PC-3 (cell line): ENCODE data around the gene TMEM30B. TPM values are rescaled to one million over a fixed set of nuclear protein-coding genes. Genes with fewer than 3 reads are reported as not detected.

Source experiments
- ATAC-seq: fragments of 200-7000 bp; cut with Tn5 transposase; 2 replicates; pipeline ENCODE4 v1.9.1; 2020; ENCODE audit warnings: mild to moderate bottlenecking, moderate library complexity
- BruUV-seq: library from RNA; stranded (reverse); fragments of 400-500 nt; replicated peaks from 2 replicates; lab custom pipeline; 2021; lab: Mats Ljungman, UMichigan
- CTCF ChIA-PET: fragments of 300-600 bp; sonication (Branson Sonifier 250); formaldehyde crosslinking; loops from one replicate; lab custom pipeline; 2022; ENCODE audit warnings: antibody characterized with exemption; lab: Charles Lee
- POLR2A ChIA-PET: fragments of 300-600 bp; sonication (Branson Sonifier 250); formaldehyde crosslinking; loops from one replicate; lab custom pipeline; 2022; ENCODE audit warnings: antibody characterized with exemption; ENCODE audit not compliant: unreplicated experiment; lab: Charles Lee
- DNase-seq: peaks from one replicate; pipeline ENCODE4 v3.0.0-alpha.2; 2015
- H2AFZ ChIP-seq: fragments of 300-600 bp; sonication (generic); 2 replicates; pipeline ENCODE4 v1.6.0; 2016; ENCODE audit warnings: antibody characterized with exemption, low read length
- H3F3A ChIP-seq: fragments of 300-600 bp; sonication (generic); one replicate; pipeline ENCODE4 v1.6.0; 2017; ENCODE audit warnings: antibody characterized with exemption, low read length, control low read depth, mild to moderate bottlenecking; ENCODE audit not compliant: unreplicated experiment
- H3K27ac ChIP-seq: fragments of 300-600 bp; sonication (generic); 2 replicates; pipeline ENCODE4 v1.5.1; 2016; ENCODE audit warnings: mild to moderate bottlenecking, low read length
- H3K27me3 ChIP-seq: fragments of 300-600 bp; sonication (generic); 2 replicates; pipeline ENCODE4 v1.6.1; 2016; ENCODE audit warnings: low read length, mixed read lengths
- H3K36me3 ChIP-seq: fragments of 300-600 bp; sonication (generic); 2 replicates; pipeline ENCODE4 v1.6.1; 2016; ENCODE audit warnings: low read depth, mixed run types, low read length, mixed read lengths
- H3K4me1 ChIP-seq: fragments of 300-600 bp; sonication (generic); 2 replicates; pipeline ENCODE4 v1.5.1; 2016; ENCODE audit warnings: low read length; ENCODE audit not compliant: insufficient read depth
- H3K4me2 ChIP-seq: fragments of 300-600 bp; sonication (generic); 2 replicates; pipeline ENCODE4 v1.6.0; 2016; ENCODE audit warnings: low read length
- H3K4me3 ChIP-seq: fragments of 300-600 bp; sonication (generic); 2 replicates; pipeline ENCODE4 v1.5.1; 2016; ENCODE audit warnings: mild to moderate bottlenecking, low read length, mixed read lengths
- H3K79me2 ChIP-seq: fragments of 300-600 bp; sonication (generic); 2 replicates; pipeline ENCODE4 v1.6.1; 2017; ENCODE audit warnings: low read length, mixed read lengths
- H3K9ac ChIP-seq: fragments of 300-600 bp; sonication (generic); 2 replicates; pipeline ENCODE4 v1.6.0; 2016; ENCODE audit warnings: mild to moderate bottlenecking, low read length
- H3K9me2 ChIP-seq: fragments of 300-600 bp; sonication (generic); replicated peaks from 2 replicates; pipeline ENCODE4 v1.6.1; 2016; ENCODE audit warnings: mixed run types, low read length, mixed read lengths
- H3K9me3 ChIP-seq: fragments of 300-600 bp; sonication (generic); 2 replicates; pipeline ENCODE4 v1.6.1; 2016; ENCODE audit warnings: low read length, mixed read lengths
- H4K20me1 ChIP-seq: fragments of 300-600 bp; sonication (generic); 2 replicates; pipeline ENCODE4 v1.6.1; 2016; ENCODE audit warnings: low read length, mixed read lengths
- EZH2 ChIP-seq: fragments of 300-600 bp; sonication (generic); IDR thresholded peaks from one replicate; pipeline ENCODE4 v1.6.1; 2017; ENCODE audit warnings: antibody characterized with exemption, mild to moderate bottlenecking, low read length; ENCODE audit not compliant: unreplicated experiment
- EZH2phosphoT487 ChIP-seq: fragments of 300-600 bp; sonication (generic); IDR thresholded peaks from 2 replicates; pipeline ENCODE4 v1.6.1; 2018; ENCODE audit warnings: mild to moderate bottlenecking, antibody characterized with exemption, low read length, borderline replicate concordance
- intact Hi-C: fragments of 100-400 bp; cut with micrococcal nuclease; formaldehyde crosslinking; loops from 2 replicates; pipeline ENCODE4 v1.9.0; 2023
- total RNA-seq: library from RNA; depleted of rRNA; stranded (reverse); fragments of >200 nt; gene quantifications from 2 replicates; pipeline ENCODE4 v1.2.3, GENCODE V29; 2014
- TF ChIP-seq, protein P1 (sequence below): fragments of 300-600 bp; sonication (generic); conservative IDR thresholded peaks from 2 replicates; pipeline ENCODE4 v1.5.1; 2017; ENCODE audit warnings: antibody characterized with exemption, low read depth, mild to moderate bottlenecking, low read length

The TMEM30B gene
- total RNA-seq, 1 experiment from 2014 or later: 70.6 TPM

- peak; percentile 33 for DNase-seq
- ChIA-PET CTCF (interaction anchor here (0.6 kb wide), 1 partner anchor 13 kb away, joined by 4 read pairs; no protein-coding TSS in a partner anchor), POLR2A (interaction anchor here (0.6 kb wide), 2 partner anchors 192 to 1034 kb away, joined by 4 to 5 read pairs; partner anchors contain the start of gene PPM1A)
- Histone ChIP-seq H3K4me2 (peak overlapping the region; percentile 83; the same call in 1 of the 2 replicates), H3K9me2 (no peaks in the 10 kb centered on the region), H3K27ac (peak overlapping the region; percentile 82), H3F3A (peaks cover 6% of the 10 kb centered on the region), H4K20me1 (peaks cover 26% of the 10 kb centered on the region), H3K4me3 (no peak overlapping the region), H3K79me2 (peaks cover 27% of the 10 kb centered on the region), H3K4me1 (peaks cover 68% of the 10 kb centered on the region), H3K27me3 (no peaks in the 10 kb centered on the region), H2AFZ (no peak overlapping the region), H3K9ac (0 out of 2 replicates have a peak overlapping the region, but pooled peaks have one; percentile 88), H3K36me3 (no peaks in the 10 kb centered on the region), H3K9me3 (no peaks in the 10 kb centered on the region)
- BruUV-seq: no TSS peak
- ATAC-seq: no peak
- TF ChIP-seq, protein P1, sequence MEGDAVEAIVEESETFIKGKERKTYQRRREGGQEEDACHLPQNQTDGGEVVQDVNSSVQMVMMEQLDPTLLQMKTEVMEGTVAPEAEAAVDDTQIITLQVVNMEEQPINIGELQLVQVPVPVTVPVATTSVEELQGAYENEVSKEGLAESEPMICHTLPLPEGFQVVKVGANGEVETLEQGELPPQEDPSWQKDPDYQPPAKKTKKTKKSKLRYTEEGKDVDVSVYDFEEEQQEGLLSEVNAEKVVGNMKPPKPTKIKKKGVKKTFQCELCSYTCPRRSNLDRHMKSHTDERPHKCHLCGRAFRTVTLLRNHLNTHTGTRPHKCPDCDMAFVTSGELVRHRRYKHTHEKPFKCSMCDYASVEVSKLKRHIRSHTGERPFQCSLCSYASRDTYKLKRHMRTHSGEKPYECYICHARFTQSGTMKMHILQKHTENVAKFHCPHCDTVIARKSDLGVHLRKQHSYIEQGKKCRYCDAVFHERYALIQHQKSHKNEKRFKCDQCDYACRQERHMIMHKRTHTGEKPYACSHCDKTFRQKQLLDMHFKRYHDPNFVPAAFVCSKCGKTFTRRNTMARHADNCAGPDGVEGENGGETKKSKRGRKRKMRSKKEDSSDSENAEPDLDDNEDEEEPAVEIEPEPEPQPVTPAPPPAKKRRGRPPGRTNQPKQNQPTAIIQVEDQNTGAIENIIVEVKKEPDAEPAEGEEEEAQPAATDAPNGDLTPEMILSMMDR: no peak
- TF ChIP-seq EZH2 (no peak), EZH2phosphoT487 (no peak)
- intact Hi-C loops: no loop called here
Measured at GRCh38 chr14:61282746-61283145, 1.6 kb upstream of the TMEM30B start.

DNA sequence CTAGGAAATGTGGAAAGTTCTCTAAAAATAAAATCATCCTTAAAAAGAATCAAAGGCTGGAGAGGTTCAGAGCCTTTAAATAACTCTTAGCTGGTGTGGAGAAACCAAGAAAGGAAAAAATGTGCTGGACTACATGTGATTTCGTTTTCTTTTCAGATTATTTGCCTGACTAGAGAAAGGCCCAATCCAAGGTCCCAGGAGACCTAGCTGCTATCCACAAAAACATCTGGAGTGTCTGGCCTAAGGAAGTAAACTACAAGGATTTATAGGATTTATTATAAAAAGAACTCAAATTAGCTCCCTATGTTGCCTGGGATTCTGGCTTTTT, 774 bp upstream of the TMEM30B start:
- Histone ChIP-seq H4K20me1 (peaks cover 31% of the 10 kb centered on the region), H3K4me1 (peaks cover 68% of the 10 kb centered on the region), H3K4me2 (peak overlapping the region; percentile 83), H3K9ac (peak overlapping the region; percentile 88), H3K36me3 (no peaks in the 10 kb centered on the region), H3F3A (peaks cover 6% of the 10 kb centered on the region), H3K79me2 (peaks cover 35% of the 10 kb centered on the region), H3K9me2 (no peaks in the 10 kb centered on the region), H3K27me3 (no peaks in the 10 kb centered on the region), H2AFZ (peak overlapping the region; percentile 81), H3K9me3 (no peaks in the 10 kb centered on the region), H3K4me3 (peak overlapping the region; percentile 85), H3K27ac (peak overlapping the region; percentile 82)
- POLR2A ChIA-PET: interaction anchor here (0.7 kb wide), 1 partner anchor 632 kb away, joined by 3 read pairs; no protein-coding TSS in a partner anchor
- ATAC-seq: no peak
- CTCF ChIA-PET: interaction anchor here (0.6 to 2.3 kb wide), 8 partner anchors 9 to 657 kb away, joined by 3 to 16 read pairs (median 5); no protein-coding TSS in a partner anchor
- TSS peak; percentile 71 for BruUV-seq
- intact Hi-C loops: no loop called here
- no peak for DNase-seq
- TF ChIP-seq EZH2 (no peak), EZH2phosphoT487 (no peak)
- TF ChIP-seq, protein P1: no peak
